ENCODE measurements around the gene TGFBR2. TPM values are rescaled to one million over a fixed set of nuclear protein-coding genes. Genes with fewer than 3 reads are reported as not detected.

Gene TGFBR2
- total RNA-seq, 1 experiment from 2014 or later = 48.2 TPM

DNA sequence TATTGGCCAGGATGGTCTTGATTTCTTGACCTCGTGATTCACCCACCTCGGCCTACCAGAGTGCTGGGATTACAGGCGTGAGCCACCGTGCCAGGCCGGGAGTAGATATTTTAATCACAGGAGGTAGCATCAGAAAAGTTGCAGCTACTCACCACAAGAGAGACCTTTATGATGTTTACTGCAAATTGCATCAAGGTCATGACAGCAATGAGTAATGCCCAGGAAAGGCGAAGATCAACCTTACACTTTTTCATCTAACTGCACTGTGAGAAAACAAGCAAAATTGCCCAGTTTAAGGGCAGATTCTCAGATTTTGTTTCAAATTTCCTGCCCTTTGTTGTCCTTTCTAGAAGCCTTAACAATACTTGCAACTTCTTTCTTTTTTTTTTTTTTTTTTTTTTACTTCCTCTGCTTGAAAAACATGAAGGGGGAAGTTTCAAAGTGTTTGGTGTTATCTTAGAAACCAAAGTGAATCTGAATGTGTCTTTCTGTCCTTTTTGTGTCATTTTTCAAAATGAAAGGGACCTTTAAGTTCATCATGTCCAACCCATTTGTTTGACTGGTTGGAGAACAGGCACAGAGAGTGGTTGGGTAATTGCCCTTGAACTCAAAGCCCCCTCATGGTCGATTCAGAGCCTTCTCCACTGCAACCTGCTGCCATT lies 25.0 kb downstream of the TGFBR2 start:
- peaks cover 33% of the 10 kb centered on the region for H3K4me1 ChIP-seq (ENCODE audit: insufficient read depth, low read length)
- BruUV-seq (replicated peaks) = no TSS peak
- H3F3A ChIP-seq (ENCODE audit: low read length, unreplicated experiment) = no peaks in the 10 kb centered on the region
- peaks cover 100% of the 10 kb centered on the region for H3K79me2 ChIP-seq (ENCODE audit: low read length)
- H3K9ac ChIP-seq (ENCODE audit: low read length) = no peak overlapping the region
- H3K4me3 ChIP-seq (ENCODE audit: low read length) = no peak overlapping the region
- ChIA-PET CTCF (no interaction called here), POLR2A (ENCODE audit: unreplicated experiment) (interaction anchor here (0.7 kb wide), 1 partner anchor 350 kb away, joined by 15 read pairs; no protein-coding TSS in a partner anchor)
- no peaks in the 10 kb centered on the region for H3K9me2 ChIP-seq (replicated peaks; ENCODE audit: low read length)
- no peaks in the 10 kb centered on the region for H3K27me3 ChIP-seq (ENCODE audit: low read length)
- TF ChIP-seq EZH2 (IDR thresholded peaks at IDR 0.05; ENCODE audit: low read length, unreplicated experiment) = no peak
- no peak for TF ChIP-seq EZH2phosphoT487 (IDR thresholded peaks at IDR 0.05; ENCODE audit: borderline replicate concordance, low read length)
- TF ChIP-seq, protein P1, sequence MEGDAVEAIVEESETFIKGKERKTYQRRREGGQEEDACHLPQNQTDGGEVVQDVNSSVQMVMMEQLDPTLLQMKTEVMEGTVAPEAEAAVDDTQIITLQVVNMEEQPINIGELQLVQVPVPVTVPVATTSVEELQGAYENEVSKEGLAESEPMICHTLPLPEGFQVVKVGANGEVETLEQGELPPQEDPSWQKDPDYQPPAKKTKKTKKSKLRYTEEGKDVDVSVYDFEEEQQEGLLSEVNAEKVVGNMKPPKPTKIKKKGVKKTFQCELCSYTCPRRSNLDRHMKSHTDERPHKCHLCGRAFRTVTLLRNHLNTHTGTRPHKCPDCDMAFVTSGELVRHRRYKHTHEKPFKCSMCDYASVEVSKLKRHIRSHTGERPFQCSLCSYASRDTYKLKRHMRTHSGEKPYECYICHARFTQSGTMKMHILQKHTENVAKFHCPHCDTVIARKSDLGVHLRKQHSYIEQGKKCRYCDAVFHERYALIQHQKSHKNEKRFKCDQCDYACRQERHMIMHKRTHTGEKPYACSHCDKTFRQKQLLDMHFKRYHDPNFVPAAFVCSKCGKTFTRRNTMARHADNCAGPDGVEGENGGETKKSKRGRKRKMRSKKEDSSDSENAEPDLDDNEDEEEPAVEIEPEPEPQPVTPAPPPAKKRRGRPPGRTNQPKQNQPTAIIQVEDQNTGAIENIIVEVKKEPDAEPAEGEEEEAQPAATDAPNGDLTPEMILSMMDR (conservative IDR thresholded peaks at IDR 0.05; ENCODE audit: low read depth, low read length) = no peak
- no peak overlapping the region for H2AFZ ChIP-seq (ENCODE audit: low read length)
- peak overlapping the region; percentile 24 for H3K27ac ChIP-seq (ENCODE audit: low read length)
- DNase-seq (peak; percentile 51), ATAC-seq (peak; percentile 56)
- intact Hi-C loops (cut with micrococcal nuclease) = no loop called here
- H3K36me3 ChIP-seq (ENCODE audit: low read depth, low read length) = peaks cover 74% of the 10 kb centered on the region
- peaks cover 12% of the 10 kb centered on the region for H4K20me1 ChIP-seq (ENCODE audit: low read length)
- H3K4me2 ChIP-seq (ENCODE audit: low read length) = 0 out of 2 replicates have a peak overlapping the region, but pooled peaks have one; percentile 6
- H3K9me3 ChIP-seq (ENCODE audit: low read length) = no peaks in the 10 kb centered on the region

DNA sequence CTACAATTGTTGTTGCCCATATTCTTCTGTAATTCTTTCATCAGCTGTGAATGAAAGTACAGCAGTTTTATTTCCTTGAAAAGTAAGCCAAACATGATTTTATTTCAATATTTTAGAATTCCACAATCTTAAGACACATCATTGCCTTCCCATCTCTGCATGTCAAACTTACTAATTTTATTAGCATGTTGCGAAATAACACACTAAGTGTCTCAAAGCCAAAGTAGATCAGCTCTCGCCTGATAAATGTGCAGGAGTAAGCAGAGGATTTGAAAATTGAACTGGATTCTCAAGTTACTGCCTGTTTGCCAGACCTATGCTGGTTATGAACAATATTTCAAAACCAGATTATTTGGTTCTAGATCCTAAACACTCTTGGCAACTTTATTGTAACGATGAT lies 25.7 kb downstream of the TGFBR2 start:
- ATAC-seq (no peak), DNase-seq (peak; percentile 32)
- Histone ChIP-seq H3K9ac (ENCODE audit: low read length) (no peak overlapping the region), H3K9me3 (ENCODE audit: low read length) (no peaks in the 10 kb centered on the region), H3K4me3 (ENCODE audit: low read length) (no peak overlapping the region), H4K20me1 (ENCODE audit: low read length) (peaks cover 12% of the 10 kb centered on the region), H3K27me3 (ENCODE audit: low read length) (no peaks in the 10 kb centered on the region), H3K9me2 (replicated peaks; ENCODE audit: low read length) (no peaks in the 10 kb centered on the region), H3F3A (ENCODE audit: low read length, unreplicated experiment) (no peaks in the 10 kb centered on the region), H3K4me2 (ENCODE audit: low read length) (no peak overlapping the region), H3K79me2 (ENCODE audit: low read length) (peaks cover 98% of the 10 kb centered on the region), H3K4me1 (ENCODE audit: insufficient read depth, low read length) (peaks cover 26% of the 10 kb centered on the region), H3K27ac (ENCODE audit: low read length) (peak overlapping the region; percentile 24), H2AFZ (ENCODE audit: low read length) (no peak overlapping the region), H3K36me3 (ENCODE audit: low read depth, low read length) (peaks cover 71% of the 10 kb centered on the region)
- ChIA-PET CTCF (no interaction called here), POLR2A (ENCODE audit: unreplicated experiment) (no interaction called here)
- TF ChIP-seq EZH2 (IDR thresholded peaks at IDR 0.05; ENCODE audit: low read length, unreplicated experiment) (no peak), EZH2phosphoT487 (IDR thresholded peaks at IDR 0.05; ENCODE audit: borderline replicate concordance, low read length) (no peak)
- TF ChIP-seq, protein P1 (conservative IDR thresholded peaks at IDR 0.05; ENCODE audit: low read depth, low read length) = no peak
- intact Hi-C loops (cut with micrococcal nuclease) = no loop called here
- BruUV-seq (replicated peaks) = no TSS peak

DNA sequence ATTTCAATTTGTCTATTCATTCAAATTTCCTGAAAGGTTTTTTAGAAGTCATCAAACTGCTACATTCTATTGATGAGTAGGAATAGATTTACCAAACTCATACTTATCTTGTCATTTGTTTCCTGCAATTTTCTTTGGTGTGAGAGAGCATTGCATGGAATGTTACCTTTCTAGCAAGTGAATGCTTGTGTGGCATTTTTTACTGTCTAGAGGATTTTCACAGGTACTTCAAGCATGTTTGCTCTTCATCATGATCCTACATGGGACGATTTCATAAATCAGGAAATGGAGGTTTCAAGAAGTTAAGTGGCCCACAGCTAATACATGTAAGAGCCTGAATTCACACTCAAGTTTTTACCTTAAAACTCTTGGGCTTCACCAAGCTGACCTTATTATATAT lies 26.1 kb downstream of the TGFBR2 start:
- ChIA-PET CTCF (no interaction called here), POLR2A (ENCODE audit: unreplicated experiment) (interaction anchor here (0.6 kb wide), 1 partner anchor 25 kb away, joined by 3 read pairs; no protein-coding TSS in a partner anchor)
- Histone ChIP-seq H3K27ac (ENCODE audit: low read length) (no peak overlapping the region), H3K9me3 (ENCODE audit: low read length) (no peaks in the 10 kb centered on the region), H3F3A (ENCODE audit: low read length, unreplicated experiment) (no peaks in the 10 kb centered on the region), H3K36me3 (ENCODE audit: low read depth, low read length) (peaks cover 69% of the 10 kb centered on the region), H2AFZ (ENCODE audit: low read length) (no peak overlapping the region), H3K9ac (ENCODE audit: low read length) (no peak overlapping the region), H3K4me1 (ENCODE audit: insufficient read depth, low read length) (peaks cover 23% of the 10 kb centered on the region), H3K4me2 (ENCODE audit: low read length) (no peak overlapping the region), H3K79me2 (ENCODE audit: low read length) (peaks cover 98% of the 10 kb centered on the region), H3K9me2 (replicated peaks; ENCODE audit: low read length) (no peaks in the 10 kb centered on the region), H3K27me3 (ENCODE audit: low read length) (no peaks in the 10 kb centered on the region), H4K20me1 (ENCODE audit: low read length) (peaks cover 12% of the 10 kb centered on the region), H3K4me3 (ENCODE audit: low read length) (no peak overlapping the region)
- BruUV-seq (replicated peaks) = no TSS peak
- TF ChIP-seq, protein P1 (conservative IDR thresholded peaks at IDR 0.05; ENCODE audit: low read depth, low read length) = no peak
- no peak for TF ChIP-seq EZH2 (IDR thresholded peaks at IDR 0.05; ENCODE audit: low read length, unreplicated experiment)
- TF ChIP-seq EZH2phosphoT487 (IDR thresholded peaks at IDR 0.05; ENCODE audit: borderline replicate concordance, low read length) = no peak
- ATAC-seq (no peak), DNase-seq (no peak)
- intact Hi-C loops (cut with micrococcal nuclease) = no loop called here

All from PC-3 (cell line).